ENCODE data around the gene FBLN5.
"Not testable (repeated sequence)": the region's sequence is repeated elsewhere in the genome, so short reads cannot be mapped to it uniquely, and the experiment has no call there.

- TF ChIP-seq POLR2A (IDR thresholded peaks at IDR 0.05) = not testable (repeated sequence)
- TF ChIP-seq, protein P1, sequence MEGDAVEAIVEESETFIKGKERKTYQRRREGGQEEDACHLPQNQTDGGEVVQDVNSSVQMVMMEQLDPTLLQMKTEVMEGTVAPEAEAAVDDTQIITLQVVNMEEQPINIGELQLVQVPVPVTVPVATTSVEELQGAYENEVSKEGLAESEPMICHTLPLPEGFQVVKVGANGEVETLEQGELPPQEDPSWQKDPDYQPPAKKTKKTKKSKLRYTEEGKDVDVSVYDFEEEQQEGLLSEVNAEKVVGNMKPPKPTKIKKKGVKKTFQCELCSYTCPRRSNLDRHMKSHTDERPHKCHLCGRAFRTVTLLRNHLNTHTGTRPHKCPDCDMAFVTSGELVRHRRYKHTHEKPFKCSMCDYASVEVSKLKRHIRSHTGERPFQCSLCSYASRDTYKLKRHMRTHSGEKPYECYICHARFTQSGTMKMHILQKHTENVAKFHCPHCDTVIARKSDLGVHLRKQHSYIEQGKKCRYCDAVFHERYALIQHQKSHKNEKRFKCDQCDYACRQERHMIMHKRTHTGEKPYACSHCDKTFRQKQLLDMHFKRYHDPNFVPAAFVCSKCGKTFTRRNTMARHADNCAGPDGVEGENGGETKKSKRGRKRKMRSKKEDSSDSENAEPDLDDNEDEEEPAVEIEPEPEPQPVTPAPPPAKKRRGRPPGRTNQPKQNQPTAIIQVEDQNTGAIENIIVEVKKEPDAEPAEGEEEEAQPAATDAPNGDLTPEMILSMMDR (IDR thresholded peaks at IDR 0.05) = not testable (repeated sequence)
These were observed 49.8 kb downstream of the FBLN5 start for GRCh38 chr14:91897716-91898115.

All from right lobe of liver (tissue), 4 donors.